ENCODE measurements around the gene DOCK6. TPM values are rescaled to one million over a fixed set of nuclear protein-coding genes. Genes with fewer than 3 reads are reported as not detected.

The DOCK6 gene
- total RNA-seq, 1 donor from 2014 or later = 10.5 TPM

DNA sequence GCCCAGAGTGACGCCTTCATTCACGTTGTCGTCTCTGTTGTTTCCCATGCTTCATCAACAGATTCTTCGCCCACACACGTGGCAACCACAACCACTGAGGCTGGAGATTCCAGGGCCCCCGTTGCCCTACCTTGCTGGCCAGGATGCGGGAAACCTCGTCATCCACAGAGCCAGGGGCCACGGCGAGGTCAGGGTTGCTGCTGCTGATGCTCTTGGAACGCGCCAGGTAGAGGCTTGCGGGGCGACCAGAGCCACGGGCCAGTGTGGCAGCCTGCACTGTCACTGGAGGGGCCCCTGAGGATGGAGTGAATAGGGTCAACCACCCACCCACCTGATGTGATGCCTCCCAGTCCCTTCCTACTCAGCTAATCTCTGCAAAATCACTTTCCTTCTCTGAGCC, 29.3 kb downstream of the DOCK6 start:
- peaks cover 35% of the 10 kb centered on the region for H3K36me3 ChIP-seq (ENCODE audit: control insufficient read depth, insufficient read depth, low read length)
- no peak for DNase-seq (ENCODE audit: low read depth)

GRCh38 chr19:11232555-11232954, 29.8 kb downstream of the DOCK6 start:
- H3K4me3 ChIP-seq (ENCODE audit: low read depth, low read length) = no peak overlapping the region
- H3K36me3 ChIP-seq (ENCODE audit: control insufficient read depth, insufficient read depth, low read length) = peaks cover 31% of the 10 kb centered on the region
- no peaks in the 10 kb centered on the region for H3K27me3 ChIP-seq (ENCODE audit: control insufficient read depth, insufficient read depth, low read length)
- no peak for DNase-seq (ENCODE audit: low read depth)
- TF ChIP-seq CTCF (IDR thresholded peaks at IDR 0.05; ENCODE audit: insufficient read depth, low read length, severe bottlenecking) = no peak
- FAIRE-seq = peak; percentile 18

More for the DNA sequence above, 29.3 kb downstream of the DOCK6 start:
- no peak for TF ChIP-seq CTCF (IDR thresholded peaks at IDR 0.05; ENCODE audit: insufficient read depth, low read length, severe bottlenecking)
- no peak for FAIRE-seq
- no peaks in the 10 kb centered on the region for H3K27me3 ChIP-seq (ENCODE audit: control insufficient read depth, insufficient read depth, low read length)
- H3K4me3 ChIP-seq (ENCODE audit: low read depth, low read length) = no peak overlapping the region

DNA sequence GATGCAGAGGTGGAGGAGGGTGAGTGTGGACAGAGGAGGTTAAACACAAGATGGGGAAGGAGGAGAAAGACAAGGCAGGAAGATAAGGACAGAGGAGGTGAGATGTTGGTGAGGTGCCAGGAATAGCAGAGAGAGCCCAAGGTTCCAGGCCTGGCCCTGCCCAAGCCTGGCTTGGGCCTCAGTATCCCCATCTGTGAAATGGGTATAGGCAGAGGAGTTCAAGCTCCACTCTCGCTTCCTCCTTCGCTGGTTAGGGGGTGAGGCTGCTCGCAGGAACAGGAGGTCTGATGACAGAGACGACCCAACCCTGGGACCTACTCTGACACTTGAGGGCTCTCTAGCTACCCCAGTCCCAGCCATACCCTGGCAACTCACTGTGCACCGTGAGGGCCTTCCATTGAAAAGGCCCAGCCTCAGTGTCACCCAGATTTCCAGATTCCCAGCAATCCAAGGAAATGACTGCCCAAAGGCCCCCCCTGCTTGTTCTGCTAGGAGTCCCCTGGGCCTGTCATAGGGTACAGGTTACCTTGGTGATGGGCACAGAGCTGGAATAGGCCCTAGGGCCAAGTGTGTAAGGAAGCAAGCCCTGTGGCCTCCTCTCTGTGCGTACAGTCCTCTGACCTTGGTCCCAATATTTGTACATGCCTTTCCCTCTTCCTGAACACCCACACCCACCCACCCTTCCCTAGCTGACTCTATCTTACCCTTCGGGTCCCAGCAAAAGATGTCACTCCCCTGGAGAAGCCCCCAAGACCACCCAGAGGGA, 31.5 kb downstream of the DOCK6 start:
- TF ChIP-seq CTCF (IDR thresholded peaks at IDR 0.05; ENCODE audit: insufficient read depth, low read length, severe bottlenecking) = no peak
- no peak for DNase-seq (ENCODE audit: low read depth)
- peaks cover 30% of the 10 kb centered on the region for H3K36me3 ChIP-seq (ENCODE audit: control insufficient read depth, insufficient read depth, low read length)
- no peak overlapping the region for H3K4me3 ChIP-seq (ENCODE audit: low read depth, low read length)
- no peaks in the 10 kb centered on the region for H3K27me3 ChIP-seq (ENCODE audit: control insufficient read depth, insufficient read depth, low read length)
- no peak for FAIRE-seq

DNA sequence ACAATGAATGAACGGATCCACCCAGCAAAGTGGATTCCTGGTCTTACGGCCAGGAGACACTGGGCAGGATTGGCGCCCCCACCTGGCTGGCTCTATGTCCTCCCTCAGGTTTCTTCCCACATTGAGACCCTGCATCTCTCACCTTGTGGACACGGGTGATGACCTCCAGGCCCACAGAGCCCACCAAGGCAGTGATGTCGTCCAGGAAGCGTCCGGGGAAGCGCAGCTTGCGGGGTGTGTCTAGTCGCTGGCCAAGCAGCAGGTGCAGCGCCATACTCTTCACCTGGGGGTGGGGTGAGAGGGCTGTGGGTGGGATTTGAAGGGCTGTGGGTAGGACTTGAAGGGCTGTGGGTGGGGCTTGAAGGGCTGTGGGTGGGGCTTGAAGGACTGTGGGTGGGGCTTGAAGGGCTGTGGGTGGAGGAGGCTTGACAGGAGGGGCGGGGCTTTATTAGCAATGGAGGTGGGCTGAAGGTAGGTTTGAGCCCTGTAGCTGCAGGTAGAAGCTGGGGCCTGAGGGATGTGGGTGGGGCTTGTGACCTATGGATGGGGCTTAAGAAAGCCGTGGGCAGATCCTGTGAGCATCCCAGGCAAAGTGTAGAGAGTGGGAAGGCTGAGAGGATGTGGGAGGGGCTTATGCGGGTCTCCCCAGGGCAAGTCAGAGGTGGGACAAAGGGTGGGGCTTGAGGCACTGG, 35.0 kb downstream of the DOCK6 start:
- H3K36me3 ChIP-seq (ENCODE audit: control insufficient read depth, insufficient read depth, low read length) = peaks cover 32% of the 10 kb centered on the region
- peak; percentile 14 for DNase-seq (ENCODE audit: low read depth)
- no peak overlapping the region for H3K4me3 ChIP-seq (ENCODE audit: low read depth, low read length)
- peak; percentile 15 for TF ChIP-seq CTCF (IDR thresholded peaks at IDR 0.05; ENCODE audit: insufficient read depth, low read length, severe bottlenecking)
- H3K27me3 ChIP-seq (ENCODE audit: control insufficient read depth, insufficient read depth, low read length) = no peaks in the 10 kb centered on the region
- no peak for FAIRE-seq

DNA sequence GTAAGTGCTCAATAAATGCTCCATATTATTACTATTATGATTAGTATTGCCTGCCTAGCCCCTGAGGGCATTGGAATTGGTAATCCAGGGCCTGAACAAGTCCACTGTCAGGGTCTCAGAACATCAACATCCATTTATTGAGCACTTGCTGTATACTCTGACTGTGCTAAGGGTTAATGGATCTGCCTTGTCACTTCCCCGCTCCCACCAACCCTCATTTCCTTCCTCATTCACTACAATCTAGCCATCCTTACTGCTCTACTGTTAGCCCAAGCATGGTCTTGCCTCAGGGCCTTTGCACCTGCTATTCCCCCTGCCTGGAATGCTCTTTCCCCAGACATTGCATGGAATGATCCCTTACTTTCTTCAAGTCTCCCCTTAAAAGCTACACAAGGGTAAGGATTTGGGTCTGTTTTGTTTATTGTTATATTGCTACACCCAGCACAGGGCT, 35.6 kb downstream of the DOCK6 start:
- TF ChIP-seq CTCF (IDR thresholded peaks at IDR 0.05; ENCODE audit: insufficient read depth, low read length, severe bottlenecking) = no peak
- Histone ChIP-seq H3K36me3 (ENCODE audit: control insufficient read depth, insufficient read depth, low read length) (peaks cover 33% of the 10 kb centered on the region), H3K4me3 (ENCODE audit: low read depth, low read length) (no peak overlapping the region), H3K27me3 (ENCODE audit: control insufficient read depth, insufficient read depth, low read length) (no peaks in the 10 kb centered on the region)
- no peak for DNase-seq (ENCODE audit: low read depth)
- no peak for FAIRE-seq

Data from bronchial epithelial cell (primary cell).